AG10803 (cell line): ENCODE measurements around the gene STT3A.

Experiments used
- DNase-seq: peaks from one replicate; pipeline ENCODE4 v3.0.0; 2010; ENCODE audit warnings: low read depth
- H3K4me3 ChIP-seq: 2 replicates; pipeline ENCODE4 v1.5.1; 2011; ENCODE audit warnings: mild to moderate bottlenecking, low read length, control low read depth
- CTCF ChIP-seq: conservative IDR thresholded peaks from 2 replicates; pipeline ENCODE4 v1.5.1; 2011; ENCODE audit warnings: mild to moderate bottlenecking, low read length, control low read depth, inconsistent platforms

The STT3A gene

GRCh38 chr11:125625630-125626287, 33.1 kb downstream of the STT3A start:
- no peak for TF ChIP-seq CTCF
- peak; percentile 85 for DNase-seq
- peak overlapping the region; percentile 86 for H3K4me3 ChIP-seq

- DNase-seq, result peak; percentile 82
- TF ChIP-seq CTCF, result peak; percentile 39
- peak overlapping the region; percentile 86 for H3K4me3 ChIP-seq
Measured at GRCh38 chr11:125626288-125626950, 33.8 kb downstream of the STT3A start.

GRCh38 chr11:125627236-125627910, 34.7 kb downstream of the STT3A start:
- TF ChIP-seq CTCF, result no peak
- no peak for DNase-seq
- peak overlapping the region; percentile 86 for H3K4me3 ChIP-seq

- no peak for TF ChIP-seq CTCF
- no peak for DNase-seq
- H3K4me3 ChIP-seq, result no peak overlapping the region
Measured at GRCh38 chr11:125637840-125638239, 45.2 kb downstream of the STT3A start.

GRCh38 chr11:125638315-125638714, 45.7 kb downstream of the STT3A start:
- TF ChIP-seq CTCF, result no peak
- no peak for DNase-seq
- H3K4me3 ChIP-seq, result no peak overlapping the region

- TF ChIP-seq CTCF, result no peak
- DNase-seq, result no peak
- no peak overlapping the region for H3K4me3 ChIP-seq
Measured at GRCh38 chr11:125645871-125646270, 53.2 kb downstream of the STT3A start.
